Measurements from ENCODE around the gene C1QTNF7.

DNA sequence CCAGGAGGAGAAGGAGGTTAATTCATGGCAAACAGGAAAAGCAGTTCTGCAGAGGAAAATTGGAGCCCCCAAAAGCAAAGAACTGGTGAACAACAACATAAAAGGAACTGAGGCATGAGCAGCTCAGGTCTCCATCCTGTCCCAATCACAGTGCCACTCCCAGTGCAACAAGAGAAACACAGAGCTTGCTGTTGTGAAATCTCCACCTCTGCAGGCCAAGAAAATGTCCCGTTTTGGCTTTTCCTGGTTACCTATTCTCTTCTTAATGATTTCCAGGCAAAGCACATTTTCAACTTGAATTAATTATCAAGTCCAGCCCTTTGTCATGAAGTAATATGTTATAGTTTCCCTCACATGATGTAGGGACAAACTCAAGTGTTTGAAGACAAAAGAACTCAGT lies 778 bp downstream of the C1QTNF7 start:
- TF ChIP-seq ZNF274 (IDR thresholded peaks at IDR 0.05; ENCODE audit: low read depth, low read length), result no peak
- no peak for TF ChIP-seq SUZ12 (IDR thresholded peaks at IDR 0.05; ENCODE audit: extremely low read depth, insufficient read depth, insufficient read length)
- no peak for TF ChIP-seq YY1 (IDR thresholded peaks at IDR 0.05; ENCODE audit: insufficient read depth, insufficient read length)
